Measurements from ENCODE around the gene TMEM135. TPM values are rescaled to one million over a fixed set of nuclear protein-coding genes. Genes with fewer than 3 reads are reported as not detected.

Gene TMEM135
- polyA plus RNA-seq, 1 of the 3 experiments (the other 2 are of a cell fraction) = 3.0 TPM

DNA sequence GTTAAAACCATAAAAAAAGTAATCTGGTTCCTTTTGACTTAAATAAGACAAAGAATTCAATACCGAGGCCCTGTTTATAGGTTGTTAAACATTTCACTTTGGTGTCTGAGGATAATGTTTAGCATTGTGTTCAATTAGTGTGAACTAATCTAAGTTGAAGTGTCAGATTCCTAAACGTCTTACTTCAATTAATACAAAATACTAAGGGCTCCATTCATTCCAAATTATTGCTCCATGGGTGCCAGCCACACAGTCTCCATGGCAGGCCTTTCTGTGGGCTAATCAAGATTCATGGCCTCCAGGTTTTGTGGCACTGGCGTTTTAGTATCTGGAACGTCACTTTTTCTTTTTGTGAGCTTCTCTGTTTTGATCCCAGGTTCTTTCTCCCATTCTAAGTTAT lies 89.4 kb downstream of the TMEM135 start:
- Histone ChIP-seq H3K4me2 (no peak overlapping the region), H3K27ac (ENCODE audit: low read depth in 2 of 2, low read length in 1 of 2) (no peak overlapping the region), H2AFZ (ENCODE audit: low read depth) (no peak overlapping the region), H3K9me3 (peaks cover 3% of the 10 kb centered on the region; the same call in 1 of the 2 replicates), H3K4me3 (ENCODE audit: low read depth in 2 of 2, low read length in 1 of 2) (no peak overlapping the region), H3K27me3 (ENCODE audit: insufficient read depth) (no peaks in the 10 kb centered on the region), H4K20me1 (ENCODE audit: insufficient read depth) (no peaks in the 10 kb centered on the region), H3K9me2 (0 out of 2 replicates have a peak, but pooled peaks cover 3% of the 10 kb centered on the region), H3K4me1 (ENCODE audit: control insufficient read depth in 1 of 2, insufficient read depth in 2 of 2, low read depth in 1 of 2, low read length in 1 of 2) (peaks cover 0 to 10% of the 10 kb centered on the region in 2 experiments; a peak in 1 of 4 replicates), H3F3A (replicated peaks; ENCODE audit: insufficient read depth) (no peaks in the 10 kb centered on the region), H3K79me2 (ENCODE audit: insufficient read depth) (no peaks in the 10 kb centered on the region), H3K9ac (no peak overlapping the region), H3K36me3 (replicated peaks in 1 of 2; ENCODE audit: control insufficient read depth in 1 of 2, insufficient read depth in 2 of 2, low read length in 1 of 2) (no peaks in the 10 kb centered on the region)
- TF ChIP-seq FOSL2 (IDR thresholded peaks at IDR 0.05; ENCODE audit: borderline replicate concordance, low read depth) = no peak
- TF ChIP-seq, protein P1, sequence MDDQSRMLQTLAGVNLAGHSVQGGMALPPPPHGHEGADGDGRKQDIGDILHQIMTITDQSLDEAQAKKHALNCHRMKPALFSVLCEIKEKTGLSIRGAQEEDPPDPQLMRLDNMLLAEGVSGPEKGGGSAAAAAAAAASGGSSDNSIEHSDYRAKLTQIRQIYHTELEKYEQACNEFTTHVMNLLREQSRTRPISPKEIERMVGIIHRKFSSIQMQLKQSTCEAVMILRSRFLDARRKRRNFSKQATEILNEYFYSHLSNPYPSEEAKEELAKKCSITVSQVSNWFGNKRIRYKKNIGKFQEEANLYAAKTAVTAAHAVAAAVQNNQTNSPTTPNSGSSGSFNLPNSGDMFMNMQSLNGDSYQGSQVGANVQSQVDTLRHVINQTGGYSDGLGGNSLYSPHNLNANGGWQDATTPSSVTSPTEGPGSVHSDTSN (IDR thresholded peaks at IDR 0.05) = no peak
- TF ChIP-seq SIN3A (IDR thresholded peaks at IDR 0.05; ENCODE audit: borderline replicate concordance, low read depth, low read length) = no peak
- TF ChIP-seq, protein P2, sequence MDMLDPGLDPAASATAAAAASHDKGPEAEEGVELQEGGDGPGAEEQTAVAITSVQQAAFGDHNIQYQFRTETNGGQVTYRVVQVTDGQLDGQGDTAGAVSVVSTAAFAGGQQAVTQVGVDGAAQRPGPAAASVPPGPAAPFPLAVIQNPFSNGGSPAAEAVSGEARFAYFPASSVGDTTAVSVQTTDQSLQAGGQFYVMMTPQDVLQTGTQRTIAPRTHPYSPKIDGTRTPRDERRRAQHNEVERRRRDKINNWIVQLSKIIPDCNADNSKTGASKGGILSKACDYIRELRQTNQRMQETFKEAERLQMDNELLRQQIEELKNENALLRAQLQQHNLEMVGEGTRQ (IDR thresholded peaks at IDR 0.05; ENCODE audit: borderline replicate concordance, low read depth, low read length) = no peak
- no peak for TF ChIP-seq TCF12 (IDR thresholded peaks at IDR 0.05)
- TF ChIP-seq RXRA (IDR thresholded peaks at IDR 0.05; ENCODE audit: borderline replicate concordance, low read depth) = no peak
- 86% methylated on average over 4 of the region's 4 CpGs for WGBS (ENCODE audit: low lambda C conversion rate)
- no peak for DNase-seq
- CTCF ChIA-PET = no interaction called here
- POLR2A ChIA-PET = no interaction called here

DNA sequence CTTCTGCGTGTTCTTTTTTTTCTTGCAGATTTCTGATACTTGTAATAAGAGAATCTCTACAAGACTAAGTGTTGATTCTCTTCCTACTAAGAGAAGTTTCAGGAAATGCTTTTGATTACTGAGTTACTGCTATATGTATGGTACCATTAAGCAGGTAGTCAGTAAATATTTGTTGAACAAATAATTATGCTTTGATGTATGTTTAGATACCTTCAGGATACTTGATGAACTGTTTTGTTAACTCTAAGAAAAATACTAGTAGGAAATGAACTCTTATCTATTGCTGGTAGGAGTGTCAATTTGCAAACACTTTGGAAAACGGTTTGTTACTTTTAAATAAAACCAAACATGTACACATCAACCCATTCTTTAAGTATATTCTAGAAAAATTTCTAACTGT lies 90.6 kb downstream of the TMEM135 start:
- no peaks in the 10 kb centered on the region for H3K27me3 ChIP-seq (ENCODE audit: insufficient read depth)
- no peak overlapping the region for H2AFZ ChIP-seq (ENCODE audit: low read depth)
- CTCF ChIA-PET = interaction anchor here (0.6 kb wide), 1 partner anchor 80 kb away, joined by 3 read pairs; no protein-coding TSS in a partner anchor
- H3K9me3 ChIP-seq = peaks cover 3% of the 10 kb centered on the region; the same call in 1 of the 2 replicates
- no peaks in the 10 kb centered on the region for H4K20me1 ChIP-seq (ENCODE audit: insufficient read depth)
- WGBS (ENCODE audit: low lambda C conversion rate) = 75% methylated on average over 2 of the region's 2 CpGs
- no peak overlapping the region for H3K4me3 ChIP-seq (ENCODE audit: low read depth in 2 of 2, low read length in 1 of 2)
- H3K4me1 ChIP-seq (ENCODE audit: control insufficient read depth in 1 of 2, insufficient read depth in 2 of 2, low read depth in 1 of 2, low read length in 1 of 2) = peaks cover 0 to 10% of the 10 kb centered on the region in 2 experiments; a peak in 1 of 4 replicates
- POLR2A ChIA-PET = no interaction called here
- no peak overlapping the region for H3K9ac ChIP-seq
- H3K4me2 ChIP-seq = no peak overlapping the region
- no peaks in the 10 kb centered on the region for H3K36me3 ChIP-seq (replicated peaks in 1 of 2; ENCODE audit: control insufficient read depth in 1 of 2, insufficient read depth in 2 of 2, low read length in 1 of 2)
- no peaks in the 10 kb centered on the region for H3K79me2 ChIP-seq (ENCODE audit: insufficient read depth)
- TF ChIP-seq, protein P3, sequence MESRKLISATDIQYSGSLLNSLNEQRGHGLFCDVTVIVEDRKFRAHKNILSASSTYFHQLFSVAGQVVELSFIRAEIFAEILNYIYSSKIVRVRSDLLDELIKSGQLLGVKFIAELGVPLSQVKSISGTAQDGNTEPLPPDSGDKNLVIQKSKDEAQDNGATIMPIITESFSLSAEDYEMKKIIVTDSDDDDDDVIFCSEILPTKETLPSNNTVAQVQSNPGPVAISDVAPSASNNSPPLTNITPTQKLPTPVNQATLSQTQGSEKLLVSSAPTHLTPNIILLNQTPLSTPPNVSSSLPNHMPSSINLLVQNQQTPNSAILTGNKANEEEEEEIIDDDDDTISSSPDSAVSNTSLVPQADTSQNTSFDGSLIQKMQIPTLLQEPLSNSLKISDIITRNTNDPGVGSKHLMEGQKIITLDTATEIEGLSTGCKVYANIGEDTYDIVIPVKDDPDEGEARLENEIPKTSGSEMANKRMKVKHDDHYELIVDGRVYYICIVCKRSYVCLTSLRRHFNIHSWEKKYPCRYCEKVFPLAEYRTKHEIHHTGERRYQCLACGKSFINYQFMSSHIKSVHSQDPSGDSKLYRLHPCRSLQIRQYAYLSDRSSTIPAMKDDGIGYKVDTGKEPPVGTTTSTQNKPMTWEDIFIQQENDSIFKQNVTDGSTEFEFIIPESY (IDR thresholded peaks at IDR 0.05; ENCODE audit: borderline replicate concordance, low read depth) = no peak
- no peak for TF ChIP-seq MEF2A (IDR thresholded peaks at IDR 0.05; ENCODE audit: borderline replicate concordance, low read depth)
- no peak for TF ChIP-seq TCF12 (IDR thresholded peaks at IDR 0.05)
- TF ChIP-seq JUND (IDR thresholded peaks at IDR 0.05) = no peak
- no peak for TF ChIP-seq CHD2 (IDR thresholded peaks at IDR 0.05; ENCODE audit: low read length, partially characterized antibody)
- no peak for TF ChIP-seq MXI1 (IDR thresholded peaks at IDR 0.05; ENCODE audit: low read depth, low read length)
- no peak for TF ChIP-seq NFIC (IDR thresholded peaks at IDR 0.05; ENCODE audit: borderline replicate concordance)
- no peak for TF ChIP-seq SIN3A (IDR thresholded peaks at IDR 0.05; ENCODE audit: borderline replicate concordance, low read depth, low read length)
- TF ChIP-seq GABPA (IDR thresholded peaks at IDR 0.05; ENCODE audit: low read depth) = no peak
- TF ChIP-seq, protein P4, sequence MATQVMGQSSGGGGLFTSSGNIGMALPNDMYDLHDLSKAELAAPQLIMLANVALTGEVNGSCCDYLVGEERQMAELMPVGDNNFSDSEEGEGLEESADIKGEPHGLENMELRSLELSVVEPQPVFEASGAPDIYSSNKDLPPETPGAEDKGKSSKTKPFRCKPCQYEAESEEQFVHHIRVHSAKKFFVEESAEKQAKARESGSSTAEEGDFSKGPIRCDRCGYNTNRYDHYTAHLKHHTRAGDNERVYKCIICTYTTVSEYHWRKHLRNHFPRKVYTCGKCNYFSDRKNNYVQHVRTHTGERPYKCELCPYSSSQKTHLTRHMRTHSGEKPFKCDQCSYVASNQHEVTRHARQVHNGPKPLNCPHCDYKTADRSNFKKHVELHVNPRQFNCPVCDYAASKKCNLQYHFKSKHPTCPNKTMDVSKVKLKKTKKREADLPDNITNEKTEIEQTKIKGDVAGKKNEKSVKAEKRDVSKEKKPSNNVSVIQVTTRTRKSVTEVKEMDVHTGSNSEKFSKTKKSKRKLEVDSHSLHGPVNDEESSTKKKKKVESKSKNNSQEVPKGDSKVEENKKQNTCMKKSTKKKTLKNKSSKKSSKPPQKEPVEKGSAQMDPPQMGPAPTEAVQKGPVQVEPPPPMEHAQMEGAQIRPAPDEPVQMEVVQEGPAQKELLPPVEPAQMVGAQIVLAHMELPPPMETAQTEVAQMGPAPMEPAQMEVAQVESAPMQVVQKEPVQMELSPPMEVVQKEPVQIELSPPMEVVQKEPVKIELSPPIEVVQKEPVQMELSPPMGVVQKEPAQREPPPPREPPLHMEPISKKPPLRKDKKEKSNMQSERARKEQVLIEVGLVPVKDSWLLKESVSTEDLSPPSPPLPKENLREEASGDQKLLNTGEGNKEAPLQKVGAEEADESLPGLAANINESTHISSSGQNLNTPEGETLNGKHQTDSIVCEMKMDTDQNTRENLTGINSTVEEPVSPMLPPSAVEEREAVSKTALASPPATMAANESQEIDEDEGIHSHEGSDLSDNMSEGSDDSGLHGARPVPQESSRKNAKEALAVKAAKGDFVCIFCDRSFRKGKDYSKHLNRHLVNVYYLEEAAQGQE (IDR thresholded peaks at IDR 0.05; ENCODE audit: low read depth, low read length) = no peak
- TF ChIP-seq FOSL2 (IDR thresholded peaks at IDR 0.05; ENCODE audit: borderline replicate concordance, low read depth) = no peak
- H3F3A ChIP-seq (replicated peaks; ENCODE audit: insufficient read depth) = no peaks in the 10 kb centered on the region
- no peak overlapping the region for H3K27ac ChIP-seq (ENCODE audit: low read depth in 2 of 2, low read length in 1 of 2)
- DNase-seq = no peak
- H3K9me2 ChIP-seq = 0 out of 2 replicates have a peak, but pooled peaks cover 3% of the 10 kb centered on the region

Measured in SK-N-SH (cell line).